Muscle layer of duodenum (tissue), 2 donors: ENCODE measurements around the gene INTS4.
"Not testable (repeated sequence)": the region's sequence is repeated elsewhere in the genome, so short reads cannot be mapped to it uniquely, and the experiment has no call there.

ENCODE experiments used
- H3K27ac ChIP-seq: one replicate; pipeline ENCODE4 v1.7.0; 2013; ENCODE audit warnings: mild to moderate bottlenecking, low read length
- H3K27me3 ChIP-seq: one replicate; pipeline ENCODE4 v1.7.0; 2013; ENCODE audit warnings: low read depth, mild to moderate bottlenecking, control low read depth, low read length
- H3K36me3 ChIP-seq, 2 donors: one replicate each; pipeline ENCODE4 v1.7.0; 2013; ENCODE audit warnings: low read length in 2 of 2, control low read depth in 1 of 2, mild to moderate bottlenecking in 1 of 2; ENCODE audit not compliant: insufficient read depth in 2 of 2, control insufficient read depth in 1 of 2
- H3K4me1 ChIP-seq, 2 donors: one replicate each; pipeline ENCODE4 v1.7.0; 2013; ENCODE audit warnings: low read length in 2 of 2, mild to moderate bottlenecking in 2 of 2, control low read depth in 1 of 2, moderate library complexity in 1 of 2; ENCODE audit not compliant: insufficient read depth in 2 of 2, control insufficient read depth in 1 of 2
- H3K4me3 ChIP-seq, 2 donors: one replicate each; pipeline ENCODE4 v1.7.0; 2013; ENCODE audit warnings: low read length in 2 of 2, low read depth in 1 of 2, mild to moderate bottlenecking in 1 of 2
- H3K9me3 ChIP-seq, 2 donors: one replicate each; pipeline ENCODE4 v1.7.0; 2013; ENCODE audit warnings: low read length in 2 of 2, control low read depth in 1 of 2, mild to moderate bottlenecking in 1 of 2; ENCODE audit not compliant: control insufficient read depth in 1 of 2
- donor health status: healthy.

Gene INTS4

DNA sequence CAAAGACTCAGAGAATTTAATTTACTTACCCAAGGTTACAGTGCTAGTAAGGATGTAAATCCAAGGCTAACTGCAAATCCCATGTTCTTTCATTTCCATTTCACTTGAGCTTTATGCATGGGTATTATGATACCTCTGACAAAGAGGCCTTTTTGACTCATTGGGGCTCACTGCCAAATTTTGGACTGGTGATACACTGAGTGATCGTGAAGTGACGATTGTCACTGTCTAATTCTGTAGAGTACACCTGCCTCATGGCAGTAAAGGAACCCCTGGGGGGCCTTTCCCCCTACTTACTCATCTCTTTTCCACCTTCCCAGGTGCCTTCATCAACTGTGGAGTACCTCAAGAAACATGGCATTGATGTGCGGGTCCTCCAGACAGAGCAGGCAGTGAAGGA is 122.6 kb downstream of the INTS4 start:
- no peak overlapping the region for H3K4me3 ChIP-seq
- peaks cover 24 to 36% of the 10 kb centered on the region in 2 donors for H3K36me3 ChIP-seq
- H3K27ac ChIP-seq, result no peak overlapping the region
- H3K9me3 ChIP-seq, result no peaks in the 10 kb centered on the region
- H3K27me3 ChIP-seq, result no peaks in the 10 kb centered on the region
- H3K4me1 ChIP-seq, result peaks cover 0 to 3% of the 10 kb centered on the region in 2 donors

DNA sequence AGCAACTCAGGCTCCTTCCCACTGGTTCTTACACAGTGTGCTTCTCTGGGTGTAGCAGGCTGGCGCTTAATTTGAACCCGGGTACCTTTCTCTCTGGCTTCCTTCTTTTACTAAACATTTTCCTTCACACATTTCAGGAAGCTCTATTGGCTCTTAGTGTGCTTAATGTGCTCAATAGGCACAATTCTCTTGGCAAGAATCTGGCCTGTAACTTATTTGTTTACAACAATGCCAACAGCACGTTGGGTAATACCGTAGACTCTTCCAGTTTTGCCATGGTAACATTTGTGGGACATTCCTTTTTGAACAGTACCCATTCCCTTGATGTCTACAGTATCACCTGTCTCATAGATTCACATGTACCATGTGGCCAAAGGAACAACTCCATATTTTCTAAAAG is 125.7 kb downstream of the INTS4 start:
- peaks cover 16 to 23% of the 10 kb centered on the region in 2 donors for H3K36me3 ChIP-seq
- H3K4me3 ChIP-seq, result no peak overlapping the region
- H3K27me3 ChIP-seq, result no peaks in the 10 kb centered on the region
- H3K9me3 ChIP-seq, result no peaks in the 10 kb centered on the region
- H3K4me1 ChIP-seq, result no peaks in the 10 kb centered on the region
- no peak overlapping the region for H3K27ac ChIP-seq

DNA sequence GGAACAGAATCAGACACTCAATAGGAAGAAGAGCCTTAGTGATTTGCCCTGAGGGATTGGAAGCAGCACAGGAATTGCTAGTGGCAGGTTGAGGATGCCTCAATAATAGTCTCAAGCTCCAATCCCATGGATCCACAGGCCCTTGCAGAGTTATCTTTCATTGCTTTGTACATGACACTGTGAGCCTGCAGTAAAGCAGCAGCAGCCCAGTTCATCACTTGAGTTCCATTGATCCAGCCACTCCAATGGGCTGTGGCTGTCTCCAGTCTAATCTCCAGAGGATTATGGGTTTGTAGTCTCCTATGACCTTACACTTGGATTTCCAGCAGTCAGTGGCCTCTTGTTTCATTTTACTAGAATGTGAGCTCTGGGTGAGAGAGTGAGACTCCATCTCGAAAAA is 128.1 kb downstream of the INTS4 start:
- Histone ChIP-seq H3K4me1 (no peaks in the 10 kb centered on the region), H3K4me3 (no peak overlapping the region), H3K36me3 (peaks cover 4 to 22% of the 10 kb centered on the region in 2 donors), H3K9me3 (no peaks in the 10 kb centered on the region), H3K27ac (no peak overlapping the region), H3K27me3 (no peaks in the 10 kb centered on the region)

DNA sequence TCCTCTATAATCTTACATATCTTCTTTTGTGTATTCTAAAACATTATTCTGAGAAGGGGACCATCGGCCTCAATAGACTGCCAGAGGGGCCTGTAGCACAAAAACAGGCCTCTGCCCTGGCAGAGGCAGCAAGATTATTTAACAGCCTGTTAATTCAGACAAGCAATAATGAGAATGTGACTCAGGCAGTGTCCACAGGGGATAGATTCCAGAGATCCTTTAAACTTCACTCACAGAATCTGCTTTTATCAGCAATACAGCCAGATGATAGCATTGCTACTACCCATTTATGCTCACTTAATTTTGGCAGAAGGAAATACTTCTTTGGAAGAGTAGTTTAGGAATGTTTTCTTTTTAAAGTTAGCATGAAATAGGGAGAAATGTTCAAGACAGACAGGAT is 128.7 kb downstream of the INTS4 start:
- H3K9me3 ChIP-seq, result no peaks in the 10 kb centered on the region
- H3K27ac ChIP-seq, result no peak overlapping the region

DNA sequence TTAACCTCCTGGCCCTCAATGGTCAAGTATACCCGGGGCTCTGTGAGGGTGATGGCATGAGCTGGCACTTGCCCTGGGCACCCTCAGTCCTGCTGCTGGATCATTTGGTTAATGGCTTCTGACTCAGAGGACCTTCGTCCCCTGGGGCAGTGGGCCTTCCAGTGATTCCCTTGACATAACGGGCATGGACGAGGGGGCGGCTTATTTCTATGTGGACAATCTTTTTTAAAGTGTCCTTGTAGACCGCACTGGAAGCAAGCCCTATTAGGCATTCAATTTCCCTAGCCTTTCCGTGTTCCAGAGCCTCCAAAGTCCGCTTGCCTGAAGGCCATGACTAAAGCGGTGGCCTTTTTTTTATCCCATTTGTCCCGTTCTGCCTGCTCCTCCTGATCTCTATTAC is 133.0 kb downstream of the INTS4 start:
- H3K4me1 ChIP-seq, H3K9me3 ChIP-seq, H3K4me3 ChIP-seq, H3K27ac ChIP-seq, H3K27me3 ChIP-seq: not testable (repeated sequence)
- peaks cover 4 to 17% of the 10 kb centered on the region in 2 donors for H3K36me3 ChIP-seq

More for the DNA sequence above, 128.7 kb downstream of the INTS4 start:
- Histone ChIP-seq H3K36me3 (peaks cover 4 to 21% of the 10 kb centered on the region in 2 donors), H3K27me3 (no peaks in the 10 kb centered on the region), H3K4me1 (no peaks in the 10 kb centered on the region), H3K4me3 (no peak overlapping the region)

DNA sequence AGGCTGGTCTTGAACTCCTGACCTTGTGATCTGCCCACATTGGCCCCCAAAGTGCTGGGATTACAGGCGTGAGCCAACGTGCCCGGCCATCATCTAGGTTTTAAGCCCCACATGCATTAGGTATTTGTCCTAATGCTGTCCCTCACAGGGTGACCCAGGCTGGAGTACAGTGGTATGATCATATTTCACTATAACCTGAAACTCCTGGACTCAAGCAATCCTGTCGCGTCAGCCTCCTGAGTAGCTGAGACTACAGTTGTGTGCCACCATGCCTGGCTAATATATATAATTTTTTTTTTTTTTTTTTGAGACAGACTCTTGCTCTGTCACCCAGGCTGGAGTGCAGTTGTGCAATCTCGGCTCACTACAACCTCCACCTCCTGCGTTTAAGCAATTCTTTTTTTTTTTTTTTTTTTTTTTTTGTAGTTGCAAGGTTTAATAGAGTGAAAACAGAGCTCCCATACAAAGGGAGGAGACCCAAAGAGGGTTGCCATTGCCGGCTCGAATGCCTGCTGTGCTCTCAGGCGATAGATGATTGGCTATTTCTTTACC is 136.5 kb downstream of the INTS4 start:
- peaks cover 4 to 44% of the 10 kb centered on the region in 2 donors for H3K36me3 ChIP-seq
- H3K9me3 ChIP-seq, H3K4me3 ChIP-seq, H3K27ac ChIP-seq, H3K4me1 ChIP-seq, H3K27me3 ChIP-seq: not testable (repeated sequence)

DNA sequence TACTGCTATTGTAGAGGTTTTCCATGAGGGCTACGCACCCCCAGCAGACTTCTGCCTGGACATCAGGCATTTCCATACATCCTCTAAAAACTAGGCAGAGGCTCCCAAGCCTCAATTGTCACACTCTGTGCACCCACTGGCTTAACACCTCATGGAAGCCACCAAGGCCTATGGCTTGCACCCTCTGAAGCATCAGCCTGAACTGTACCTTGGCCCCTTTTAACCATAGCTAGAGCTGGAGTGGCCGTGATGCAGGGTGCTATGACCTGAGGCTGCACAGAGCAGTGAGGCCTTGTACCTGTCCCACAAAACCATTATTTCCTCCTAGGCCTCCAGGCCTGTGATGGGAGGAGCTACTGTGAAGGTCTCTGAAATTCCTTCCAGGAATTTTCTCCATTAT is 139.6 kb downstream of the INTS4 start:
- Histone ChIP-seq H3K9me3 (peaks cover 0 to 3% of the 10 kb centered on the region in 2 donors), H3K27me3 (no peaks in the 10 kb centered on the region), H3K4me3 (no peak overlapping the region), H3K27ac (no peak overlapping the region), H3K4me1 (no peaks in the 10 kb centered on the region), H3K36me3 (peaks cover 4 to 36% of the 10 kb centered on the region in 2 donors)

DNA sequence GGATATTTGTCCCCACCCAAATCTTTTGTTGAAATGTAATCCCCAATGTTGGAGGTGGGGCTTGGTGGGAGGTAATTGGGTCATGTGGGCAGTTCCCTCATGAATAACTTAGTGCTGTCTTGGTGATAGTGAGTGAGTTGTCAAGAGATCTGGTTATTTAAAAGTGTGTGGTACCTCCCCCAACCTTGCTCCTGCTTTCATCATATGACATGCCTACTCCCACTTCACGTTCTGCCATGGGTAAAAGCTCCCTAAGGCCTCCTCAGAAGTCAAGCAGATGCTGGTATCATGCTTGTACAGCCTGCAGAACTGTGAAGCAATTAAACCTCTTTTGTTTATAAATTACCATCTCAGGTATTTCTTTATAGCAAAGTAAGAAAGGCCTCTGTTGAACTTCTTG is 143.0 kb downstream of the INTS4 start:
- Histone ChIP-seq H3K27me3 (no peaks in the 10 kb centered on the region), H3K4me3 (no peak overlapping the region), H3K4me1 (no peaks in the 10 kb centered on the region), H3K36me3 (peaks cover 0 to 35% of the 10 kb centered on the region in 2 donors), H3K9me3 (peaks cover 0 to 3% of the 10 kb centered on the region in 2 donors), H3K27ac (no peak overlapping the region)

DNA sequence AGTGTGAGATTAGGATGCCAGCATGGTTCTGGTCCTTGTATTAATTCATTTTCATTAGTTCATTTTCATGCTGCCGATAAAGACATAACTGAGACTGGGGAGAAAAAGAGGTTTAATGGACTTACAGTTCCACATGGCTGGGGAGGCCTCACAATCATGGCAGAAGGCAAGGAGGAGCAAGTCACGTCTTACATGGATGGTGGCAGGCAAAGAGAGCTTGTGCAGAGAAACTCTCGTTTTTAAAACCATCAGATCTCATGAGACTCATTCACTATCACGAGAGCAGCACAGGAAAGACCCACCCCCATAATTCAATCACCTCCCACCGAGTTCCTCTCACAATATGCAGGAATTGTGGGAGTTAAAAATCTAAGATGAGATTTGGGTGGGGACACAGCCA is 150.8 kb downstream of the INTS4 start:
- H3K36me3 ChIP-seq, result peaks cover 12 to 54% of the 10 kb centered on the region in 2 donors
- H3K4me1 ChIP-seq, H3K9me3 ChIP-seq, H3K27me3 ChIP-seq, H3K4me3 ChIP-seq, H3K27ac ChIP-seq: not testable (repeated sequence)

DNA sequence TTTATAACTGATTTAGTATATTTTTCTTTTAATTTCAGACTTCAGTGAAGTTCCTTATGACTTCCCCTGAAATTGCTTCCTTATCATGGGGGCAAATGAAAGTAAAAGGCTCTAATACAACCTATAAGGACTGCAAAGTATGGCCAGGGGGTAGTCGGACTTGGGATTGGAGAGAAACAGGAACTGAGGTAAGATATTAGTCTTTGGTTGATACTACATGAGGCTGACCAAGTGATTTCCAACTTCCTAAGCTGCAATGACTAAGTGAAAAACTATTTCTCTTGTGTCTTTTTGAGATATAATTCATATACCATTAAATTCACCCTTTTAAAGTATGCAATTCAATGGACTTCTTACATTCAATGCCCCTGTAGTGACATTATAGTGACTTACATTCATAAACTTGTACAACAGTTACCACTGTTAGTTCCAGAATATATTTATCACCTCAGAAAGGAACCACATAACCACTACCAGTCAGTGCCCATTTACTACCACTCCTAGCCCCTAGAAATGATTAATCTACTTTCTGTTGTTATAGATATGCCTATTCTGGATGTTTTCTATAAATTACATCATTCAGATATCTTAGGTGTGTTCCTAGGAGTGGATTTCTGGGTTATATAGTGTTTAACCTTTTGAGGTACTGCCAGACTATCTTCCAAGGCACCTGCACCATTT is 151.9 kb downstream of the INTS4 start:
- Histone ChIP-seq H3K27me3 (no peaks in the 10 kb centered on the region), H3K9me3 (no peaks in the 10 kb centered on the region), H3K36me3 (peaks cover 12 to 51% of the 10 kb centered on the region in 2 donors), H3K4me1 (no peaks in the 10 kb centered on the region), H3K4me3 (no peak overlapping the region), H3K27ac (no peak overlapping the region)

DNA sequence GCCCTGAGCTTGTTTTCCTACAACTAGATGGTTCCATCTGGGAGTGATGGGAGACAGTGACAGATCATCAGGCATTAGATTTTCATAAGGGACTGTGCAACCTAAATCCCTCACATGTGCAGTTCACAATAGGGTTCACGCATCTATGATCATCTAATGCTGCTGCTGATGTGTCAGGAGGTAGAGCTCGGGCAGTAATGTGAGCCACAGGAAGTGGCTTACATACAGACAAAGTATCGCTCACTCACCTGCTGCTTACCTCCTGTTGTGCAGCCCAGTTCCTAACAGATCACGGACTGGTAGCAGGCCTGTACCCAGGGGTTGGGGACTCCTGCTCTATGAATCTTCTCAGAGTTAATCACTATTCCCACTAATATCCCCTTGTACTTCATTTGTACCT is 161.2 kb downstream of the INTS4 start:
- Histone ChIP-seq H3K9me3 (no peaks in the 10 kb centered on the region), H3K27me3 (no peaks in the 10 kb centered on the region)

DNA sequence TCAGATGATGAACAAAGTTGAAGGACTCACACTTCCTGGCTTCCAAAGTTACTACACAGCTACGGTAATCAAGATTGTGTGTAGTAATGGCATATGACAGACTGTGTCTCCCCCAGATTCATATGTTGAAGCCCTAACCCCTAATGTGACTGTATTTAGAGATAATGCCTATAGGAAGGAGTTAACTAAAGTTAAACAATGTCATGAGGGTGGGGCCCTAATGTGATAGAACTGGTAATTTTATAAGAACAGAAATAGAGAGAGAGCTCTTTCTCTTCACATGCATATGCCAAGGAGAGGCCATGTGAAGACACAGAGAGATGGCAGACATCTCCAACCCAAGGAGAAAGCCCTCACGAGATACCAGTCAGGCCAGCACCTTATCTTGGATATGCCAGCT is 165.5 kb downstream of the INTS4 start:
- no peak overlapping the region for H3K4me3 ChIP-seq
- no peaks in the 10 kb centered on the region for H3K9me3 ChIP-seq
- H3K36me3 ChIP-seq, result no peaks in the 10 kb centered on the region
- H3K27ac ChIP-seq, result no peak overlapping the region
- no peaks in the 10 kb centered on the region for H3K27me3 ChIP-seq
- H3K4me1 ChIP-seq, result peaks cover 0 to 4% of the 10 kb centered on the region in 2 donors

More for the DNA sequence above, 161.2 kb downstream of the INTS4 start:
- Histone ChIP-seq H3K36me3 (no peaks in the 10 kb centered on the region), H3K4me1 (no peaks in the 10 kb centered on the region), H3K27ac (no peak overlapping the region), H3K4me3 (no peak overlapping the region)
